ENCODE data around the gene RAB36. TPM values are rescaled to one million over a fixed set of nuclear protein-coding genes. Genes with fewer than 3 reads are reported as not detected.

RAB36 gene
- polyA plus RNA-seq (3.2 TPM in 2 replicates), polyA minus RNA-seq (6.3 and 7.2 TPM in 2 replicates)

DNA sequence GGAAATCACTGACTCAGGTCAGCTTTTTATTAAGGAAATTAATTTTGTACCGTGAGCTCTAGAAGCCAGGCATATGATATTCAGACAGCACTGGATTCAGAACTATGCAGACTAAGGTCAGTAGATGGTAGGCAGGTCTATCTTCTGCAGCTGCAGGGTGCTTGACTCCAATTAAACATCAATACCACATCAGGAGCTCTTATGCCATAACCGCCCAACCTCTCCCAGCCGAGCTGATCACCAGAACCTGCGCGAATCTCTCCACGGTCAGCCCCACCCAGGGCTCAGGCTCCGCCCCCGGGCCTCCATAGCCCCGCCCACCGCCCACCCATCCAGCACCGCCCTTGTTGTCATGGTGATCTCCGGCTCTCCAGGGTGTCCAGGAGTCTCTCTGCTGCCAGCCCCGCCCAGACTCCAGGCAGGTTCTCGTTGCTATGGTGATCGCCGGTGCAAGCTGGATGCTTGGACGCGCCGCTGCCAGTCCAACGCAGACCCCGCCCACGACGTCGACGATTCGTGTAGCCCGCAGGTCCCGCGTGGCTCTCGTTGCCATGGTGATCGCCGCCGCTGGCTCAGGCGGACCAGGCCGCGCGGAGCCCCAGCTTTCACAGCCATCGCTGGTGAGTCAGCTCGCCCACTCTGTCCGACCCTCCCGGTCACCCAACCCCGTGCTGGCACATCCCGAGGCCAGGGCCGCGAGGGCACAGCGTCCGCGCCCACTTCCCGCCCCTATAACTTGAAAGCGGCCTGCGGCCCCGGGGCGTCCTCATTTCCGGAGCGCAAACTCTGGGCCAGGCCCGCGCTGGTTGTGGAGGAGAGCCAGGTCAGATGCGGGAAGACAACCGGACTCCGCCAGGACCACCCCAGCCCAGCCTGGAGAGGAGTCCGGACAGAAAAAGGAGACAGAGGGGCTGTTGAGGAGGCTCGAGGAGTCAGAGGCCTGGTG, at the start of gene RAB36:
RAB36 (plus strand) TSS at position 546 of the 946 bp plus-strand sequence. CDS start 1,140 bp downstream, outside the sequence.
- H3K9me2 ChIP-seq (ENCODE audit: insufficient read depth, low read length), result no peaks in the 10 kb centered on the region
- no peaks in the 10 kb centered on the region for H3K27me3 ChIP-seq (ENCODE audit: insufficient read depth, low read depth, low read length)
- H3K36me3 ChIP-seq (ENCODE audit: insufficient read depth, low read length), result no peaks in the 10 kb centered on the region
- peak within 1 kb of the TSS; percentile 100 for H3K4me2 ChIP-seq (ENCODE audit: low read length)
- peak within 1 kb of the TSS; percentile 72 for H3K27ac ChIP-seq (ENCODE audit: low read length)
- TF ChIP-seq, protein P1, sequence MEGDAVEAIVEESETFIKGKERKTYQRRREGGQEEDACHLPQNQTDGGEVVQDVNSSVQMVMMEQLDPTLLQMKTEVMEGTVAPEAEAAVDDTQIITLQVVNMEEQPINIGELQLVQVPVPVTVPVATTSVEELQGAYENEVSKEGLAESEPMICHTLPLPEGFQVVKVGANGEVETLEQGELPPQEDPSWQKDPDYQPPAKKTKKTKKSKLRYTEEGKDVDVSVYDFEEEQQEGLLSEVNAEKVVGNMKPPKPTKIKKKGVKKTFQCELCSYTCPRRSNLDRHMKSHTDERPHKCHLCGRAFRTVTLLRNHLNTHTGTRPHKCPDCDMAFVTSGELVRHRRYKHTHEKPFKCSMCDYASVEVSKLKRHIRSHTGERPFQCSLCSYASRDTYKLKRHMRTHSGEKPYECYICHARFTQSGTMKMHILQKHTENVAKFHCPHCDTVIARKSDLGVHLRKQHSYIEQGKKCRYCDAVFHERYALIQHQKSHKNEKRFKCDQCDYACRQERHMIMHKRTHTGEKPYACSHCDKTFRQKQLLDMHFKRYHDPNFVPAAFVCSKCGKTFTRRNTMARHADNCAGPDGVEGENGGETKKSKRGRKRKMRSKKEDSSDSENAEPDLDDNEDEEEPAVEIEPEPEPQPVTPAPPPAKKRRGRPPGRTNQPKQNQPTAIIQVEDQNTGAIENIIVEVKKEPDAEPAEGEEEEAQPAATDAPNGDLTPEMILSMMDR (IDR thresholded peaks at IDR 0.05; ENCODE audit: poor library complexity, severe bottlenecking), result no peak
- TF ChIP-seq SMC3 (conservative IDR thresholded peaks at IDR 0.05; ENCODE audit: poor library complexity) (peak; percentile 51), RAD21 (conservative IDR thresholded peaks at IDR 0.05) (no peak), MXI1 (conservative IDR thresholded peaks at IDR 0.05; ENCODE audit: poor library complexity, severe bottlenecking) (peak; percentile 97), EP300 (conservative IDR thresholded peaks at IDR 0.05; ENCODE audit: poor library complexity, severe bottlenecking) (peak; percentile 46), POLR2AphosphoS5 (IDR thresholded peaks at IDR 0.05) (peak; percentile 51), REST (IDR thresholded peaks at IDR 0.05; ENCODE audit: borderline replicate concordance) (no peak), TAF1 (IDR thresholded peaks at IDR 0.05; ENCODE audit: low read depth) (no peak), EZH2 (IDR thresholded peaks at IDR 0.05; ENCODE audit: borderline replicate concordance, insufficient read depth, low read length, poor library complexity, severe bottlenecking) (no peak)
- H2AFZ ChIP-seq (ENCODE audit: low read depth, low read length), result peak within 1 kb of the TSS; percentile 54
- H3K9ac ChIP-seq (ENCODE audit: low read length), result peak within 1 kb of the TSS; percentile 78
- no peaks in the 10 kb centered on the region for H4K20me1 ChIP-seq (ENCODE audit: insufficient read depth)
- H3F3A ChIP-seq (ENCODE audit: insufficient read depth, low read length, poor library complexity, severe bottlenecking), result peaks cover 4% of the 10 kb centered on the region
- peaks cover 5% of the 10 kb centered on the region for H3K79me2 ChIP-seq (replicated peaks; ENCODE audit: insufficient read depth, low read length)
- H3K4me3 ChIP-seq (ENCODE audit: low read length), result peak within 1 kb of the TSS; percentile 91
- H3K9me3 ChIP-seq (ENCODE audit: low read length), result no peaks in the 10 kb centered on the region

- no peak overlapping the region for H3K4me3 ChIP-seq (ENCODE audit: low read length)
- H3K9me2 ChIP-seq (ENCODE audit: insufficient read depth, low read length), result no peaks in the 10 kb centered on the region
- no peaks in the 10 kb centered on the region for H3K36me3 ChIP-seq (ENCODE audit: insufficient read depth, low read length)
- no peaks in the 10 kb centered on the region for H3K9me3 ChIP-seq (ENCODE audit: low read length)
- H3F3A ChIP-seq (ENCODE audit: insufficient read depth, low read length, poor library complexity, severe bottlenecking), result no peaks in the 10 kb centered on the region
- TF ChIP-seq, protein P1 (IDR thresholded peaks at IDR 0.05; ENCODE audit: poor library complexity, severe bottlenecking), result no peak
- no peak for TF ChIP-seq EP300 (conservative IDR thresholded peaks at IDR 0.05; ENCODE audit: poor library complexity, severe bottlenecking)
- TF ChIP-seq TAF1 (IDR thresholded peaks at IDR 0.05; ENCODE audit: low read depth), result no peak
- TF ChIP-seq EZH2 (IDR thresholded peaks at IDR 0.05; ENCODE audit: borderline replicate concordance, insufficient read depth, low read length, poor library complexity, severe bottlenecking), result no peak
- no peak for TF ChIP-seq SMC3 (conservative IDR thresholded peaks at IDR 0.05; ENCODE audit: poor library complexity)
- TF ChIP-seq MXI1 (conservative IDR thresholded peaks at IDR 0.05; ENCODE audit: poor library complexity, severe bottlenecking), result no peak
- no peak overlapping the region for H3K4me2 ChIP-seq (ENCODE audit: low read length)
- no peak overlapping the region for H3K9ac ChIP-seq (ENCODE audit: low read length)
- H2AFZ ChIP-seq (ENCODE audit: low read depth, low read length), result no peak overlapping the region
- H3K27ac ChIP-seq (ENCODE audit: low read length), result no peak overlapping the region
- no peaks in the 10 kb centered on the region for H4K20me1 ChIP-seq (ENCODE audit: insufficient read depth)
- H3K27me3 ChIP-seq (ENCODE audit: insufficient read depth, low read depth, low read length), result no peaks in the 10 kb centered on the region
- H3K79me2 ChIP-seq (replicated peaks; ENCODE audit: insufficient read depth, low read length), result peaks cover 9% of the 10 kb centered on the region
Measured at GRCh38 chr22:23095733-23096342, 49.4 kb upstream of the RAB36 start.

All from neural cell (in vitro differentiated cells).